A375 (cell line): ENCODE data around the gene ZNF772. TPM values are rescaled to one million over a fixed set of nuclear protein-coding genes. Genes with fewer than 3 reads are reported as not detected.

Experiments used
- small RNA-seq: library from RNA; depleted of rRNA; stranded (forward); fragments of <200 nt; gene quantifications from one replicate; pipeline ENCODE3, GENCODE V24; 2014
- total RNA-seq: library from RNA; depleted of rRNA; stranded (reverse); fragments of >200 nt; shearing (Covaris generic); gene quantifications from 2 replicates; pipeline ENCODE4 v1.2.3, GENCODE V29; 2014; rRNA removed

ZNF772 gene
- 12.3 and 15.8 TPM in 2 replicates for total RNA-seq

GRCh38 chr19:57477191-57478008 is at the start of gene ZNF772:
ZNF772 (minus strand) TSS chr19:57477566; CDS start chr19:57477309, 257 bp downstream.

GRCh38 chr19:57499680-57500395 is 22.5 kb upstream of the ZNF772 start, which contains the start of gene ZNF773:
ZNF773 (plus strand) TSS chr19:57499938; CDS start chr19:57500081, 143 bp downstream.

GRCh38 chr19:57487477-57488298 is 10.3 kb upstream of the ZNF772 start, which contains the start of gene ZNF419:
ZNF419 (plus strand) TSS chr19:57487750; CDS start chr19:57487951, 201 bp downstream.

GRCh38 chr19:57435062-57435978 is 42.0 kb downstream of the ZNF772 start, which contains the start of gene ZNF749:
ZNF749 (plus strand) TSS chr19:57435325; CDS start chr19:57435579, 254 bp downstream.

Small RNA genes lying within 50 kb of the gene (small RNA-seq; reads per million reads assigned to genes)
- gene VN1R107P = not detected

Other genes starting within 250 kb of the ZNF772 start
- 0.29 TPM in 1 of 2 replicates, not detected in the other for gene AURKC, start 246.5 kb downstream of the ZNF772 start, total RNA-seq
- 10.4 and 12.3 TPM in 2 replicates for gene ZNF805, start 236.9 kb downstream of the ZNF772 start, total RNA-seq
- gene ZNF460, start 197.1 kb downstream of the ZNF772 start, total RNA-seq = 61.4 and 62.2 TPM in 2 replicates
- 5.6 and 7.0 TPM in 2 replicates for gene ZNF543, start 157.1 kb downstream of the ZNF772 start, total RNA-seq
- gene ZNF304, start 126.3 kb downstream of the ZNF772 start, total RNA-seq = 4.3 and 4.7 TPM in 2 replicates
- gene TRAPPC2B, start 114.0 kb downstream of the ZNF772 start, total RNA-seq = 12.4 and 13.2 TPM in 2 replicates
- gene ZNF547, start 114.0 kb downstream of the ZNF772 start, total RNA-seq = 0.66 and 1.4 TPM in 2 replicates
- 24.1 and 29.3 TPM in 2 replicates for gene ZNF548, start 87.7 kb downstream of the ZNF772 start, total RNA-seq
- gene ZNF17, start 66.4 kb downstream of the ZNF772 start, total RNA-seq = 8.4 and 9.6 TPM in 2 replicates
- gene ZNF749, start 42.2 kb downstream of the ZNF772 start, total RNA-seq = 16.1 and 24.3 TPM in 2 replicates
- gene VN1R1, start 20.4 kb downstream of the ZNF772 start, total RNA-seq = 0.15 and 0.50 TPM in 2 replicates
- 7.7 and 17.7 TPM in 2 replicates for gene ZNF419, start 10.2 kb upstream of the ZNF772 start, total RNA-seq
- 9.1 and 23.1 TPM in 2 replicates for gene ZNF773, start 22.4 kb upstream of the ZNF772 start, total RNA-seq
- gene ZNF549, start 49.8 kb upstream of the ZNF772 start, total RNA-seq = 2.3 and 4.2 TPM in 2 replicates
- gene ZNF550, start 82.3 kb upstream of the ZNF772 start, total RNA-seq = 11.8 and 12.6 TPM in 2 replicates
- gene ZNF416, start 101.3 kb upstream of the ZNF772 start, total RNA-seq = 3.8 and 5.2 TPM in 2 replicates
- 11.8 and 17.0 TPM in 2 replicates for gene ZIK1, start 106.6 kb upstream of the ZNF772 start, total RNA-seq
- gene ZNF530, start 122.3 kb upstream of the ZNF772 start, total RNA-seq = 9.0 and 9.4 TPM in 2 replicates
- 28.7 and 33.7 TPM in 2 replicates for gene ZNF134, start 136.7 kb upstream of the ZNF772 start, total RNA-seq
- 5.9 and 6.7 TPM in 2 replicates for gene ZNF211, start 155.6 kb upstream of the ZNF772 start, total RNA-seq
- not detected in 2 replicates for gene ZSCAN4, start 191.4 kb upstream of the ZNF772 start, total RNA-seq
- 30.1 and 35.6 TPM in 2 replicates for gene ZNF551, start 204.4 kb upstream of the ZNF772 start, total RNA-seq
- gene ZNF154, start 231.6 kb upstream of the ZNF772 start, total RNA-seq = 0.03 TPM in 1 of 2 replicates, not detected in the other